Measurements from ENCODE around the gene CACNA2D1. TPM values are rescaled to one million over a fixed set of nuclear protein-coding genes. Genes with fewer than 3 reads are reported as not detected.

Gene CACNA2D1
- polyA plus RNA-seq, 1 experiment: 6.0 TPM

GRCh38 chr7:82274681-82275080 is 168.9 kb downstream of the CACNA2D1 start:
- ChIA-PET CTCF (no interaction called here), POLR2A (no interaction called here)
- no peak for DNase-seq (ENCODE audit: low read depth)
- Histone ChIP-seq H3K27me3 (ENCODE audit: control insufficient read depth, insufficient read depth, low read length) (no peaks in the 10 kb centered on the region), H3K36me3 (ENCODE audit: control insufficient read depth, insufficient read depth, low read length) (no peaks in the 10 kb centered on the region), H3K4me3 (ENCODE audit: low read depth, low read length) (no peak overlapping the region)
- TF ChIP-seq CTCF (IDR thresholded peaks at IDR 0.05; ENCODE audit: insufficient read depth, low read depth, low read length): no peak

GRCh38 chr7:82273886-82274285 is 169.7 kb downstream of the CACNA2D1 start:
- H3K4me3 ChIP-seq (ENCODE audit: low read depth, low read length): no peak overlapping the region
- no peaks in the 10 kb centered on the region for H3K36me3 ChIP-seq (ENCODE audit: control insufficient read depth, insufficient read depth, low read length)
- no peak for TF ChIP-seq CTCF (IDR thresholded peaks at IDR 0.05; ENCODE audit: insufficient read depth, low read depth, low read length)
- CTCF ChIA-PET: interaction anchor here (1.2 kb wide), 1 partner anchor 9 kb away, joined by 3 read pairs; no protein-coding TSS in a partner anchor
- H3K27me3 ChIP-seq (ENCODE audit: control insufficient read depth, insufficient read depth, low read length): no peaks in the 10 kb centered on the region
- DNase-seq (ENCODE audit: low read depth): no peak
- POLR2A ChIA-PET: no interaction called here

GRCh38 chr7:82270870-82271269 is 172.7 kb downstream of the CACNA2D1 start:
- TF ChIP-seq CTCF (IDR thresholded peaks at IDR 0.05; ENCODE audit: insufficient read depth, low read depth, low read length): no peak
- ChIA-PET CTCF (no interaction called here), POLR2A (no interaction called here)
- H3K4me3 ChIP-seq (ENCODE audit: low read depth, low read length): no peak overlapping the region
- no peaks in the 10 kb centered on the region for H3K27me3 ChIP-seq (ENCODE audit: control insufficient read depth, insufficient read depth, low read length)
- H3K36me3 ChIP-seq (ENCODE audit: control insufficient read depth, insufficient read depth, low read length): no peaks in the 10 kb centered on the region
- no peak for DNase-seq (ENCODE audit: low read depth)

- H3K4me3 ChIP-seq (ENCODE audit: low read depth, low read length): no peak overlapping the region
- TF ChIP-seq CTCF (IDR thresholded peaks at IDR 0.05; ENCODE audit: insufficient read depth, low read depth, low read length): no peak
- ChIA-PET CTCF (no interaction called here), POLR2A (no interaction called here)
- no peak for DNase-seq (ENCODE audit: low read depth)
- H3K27me3 ChIP-seq (ENCODE audit: control insufficient read depth, insufficient read depth, low read length): no peaks in the 10 kb centered on the region
- H3K36me3 ChIP-seq (ENCODE audit: control insufficient read depth, insufficient read depth, low read length): no peaks in the 10 kb centered on the region
Observed at GRCh38 chr7:82268632-82269031, 174.9 kb downstream of the CACNA2D1 start.

GRCh38 chr7:82266081-82266480 is 177.5 kb downstream of the CACNA2D1 start:
- no peaks in the 10 kb centered on the region for H3K27me3 ChIP-seq (ENCODE audit: control insufficient read depth, insufficient read depth, low read length)
- no peak overlapping the region for H3K4me3 ChIP-seq (ENCODE audit: low read depth, low read length)
- no peak for DNase-seq (ENCODE audit: low read depth)
- H3K36me3 ChIP-seq (ENCODE audit: control insufficient read depth, insufficient read depth, low read length): no peaks in the 10 kb centered on the region
- ChIA-PET POLR2A (no interaction called here), CTCF (no interaction called here)
- no peak for TF ChIP-seq CTCF (IDR thresholded peaks at IDR 0.05; ENCODE audit: insufficient read depth, low read depth, low read length)
